ENCODE measurements around the gene ITGAL.

DNA sequence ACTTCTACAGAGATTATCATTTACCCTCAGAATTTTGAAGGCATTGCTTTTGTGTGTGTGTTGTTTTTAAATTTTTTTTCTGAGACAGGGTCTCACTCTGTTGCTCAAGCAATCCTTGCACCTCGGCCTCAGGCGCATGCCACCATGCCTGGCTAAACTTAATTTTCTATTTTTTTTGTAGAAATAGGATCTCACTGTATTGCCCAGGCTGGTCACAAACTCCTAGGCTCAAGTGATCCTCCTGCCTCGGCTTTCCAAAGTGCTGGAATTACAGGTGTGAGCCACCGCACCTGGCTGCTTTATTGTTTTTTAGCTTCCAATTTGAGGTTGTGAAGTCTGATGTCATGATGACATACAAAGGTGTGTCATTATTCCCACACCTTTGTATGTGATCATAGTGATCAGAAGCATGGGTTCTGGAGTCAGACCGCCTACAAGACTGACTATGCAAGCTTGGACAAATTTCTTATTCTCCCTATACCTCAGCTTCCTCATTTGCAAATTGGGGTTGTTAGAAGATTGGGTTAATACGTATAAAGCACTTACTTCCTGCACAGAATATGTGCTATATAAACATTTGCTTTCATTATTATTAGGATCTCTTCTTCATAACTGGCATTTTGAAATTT lies 32.7 kb upstream of the ITGAL start:
- TF ChIP-seq SP1 (IDR thresholded peaks at IDR 0.05), result no peak
- TF ChIP-seq SP1 (CRISPR knock-in tag; IDR thresholded peaks at IDR 0.05), result no peak
- TF ChIP-seq, protein P1, sequence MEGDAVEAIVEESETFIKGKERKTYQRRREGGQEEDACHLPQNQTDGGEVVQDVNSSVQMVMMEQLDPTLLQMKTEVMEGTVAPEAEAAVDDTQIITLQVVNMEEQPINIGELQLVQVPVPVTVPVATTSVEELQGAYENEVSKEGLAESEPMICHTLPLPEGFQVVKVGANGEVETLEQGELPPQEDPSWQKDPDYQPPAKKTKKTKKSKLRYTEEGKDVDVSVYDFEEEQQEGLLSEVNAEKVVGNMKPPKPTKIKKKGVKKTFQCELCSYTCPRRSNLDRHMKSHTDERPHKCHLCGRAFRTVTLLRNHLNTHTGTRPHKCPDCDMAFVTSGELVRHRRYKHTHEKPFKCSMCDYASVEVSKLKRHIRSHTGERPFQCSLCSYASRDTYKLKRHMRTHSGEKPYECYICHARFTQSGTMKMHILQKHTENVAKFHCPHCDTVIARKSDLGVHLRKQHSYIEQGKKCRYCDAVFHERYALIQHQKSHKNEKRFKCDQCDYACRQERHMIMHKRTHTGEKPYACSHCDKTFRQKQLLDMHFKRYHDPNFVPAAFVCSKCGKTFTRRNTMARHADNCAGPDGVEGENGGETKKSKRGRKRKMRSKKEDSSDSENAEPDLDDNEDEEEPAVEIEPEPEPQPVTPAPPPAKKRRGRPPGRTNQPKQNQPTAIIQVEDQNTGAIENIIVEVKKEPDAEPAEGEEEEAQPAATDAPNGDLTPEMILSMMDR (CRISPR knock-in tag; IDR thresholded peaks at IDR 0.05), result no peak
- no peak for TF ChIP-seq FOSL2 (CRISPR knock-in tag; IDR thresholded peaks at IDR 0.05)
- TF ChIP-seq, protein P2, sequence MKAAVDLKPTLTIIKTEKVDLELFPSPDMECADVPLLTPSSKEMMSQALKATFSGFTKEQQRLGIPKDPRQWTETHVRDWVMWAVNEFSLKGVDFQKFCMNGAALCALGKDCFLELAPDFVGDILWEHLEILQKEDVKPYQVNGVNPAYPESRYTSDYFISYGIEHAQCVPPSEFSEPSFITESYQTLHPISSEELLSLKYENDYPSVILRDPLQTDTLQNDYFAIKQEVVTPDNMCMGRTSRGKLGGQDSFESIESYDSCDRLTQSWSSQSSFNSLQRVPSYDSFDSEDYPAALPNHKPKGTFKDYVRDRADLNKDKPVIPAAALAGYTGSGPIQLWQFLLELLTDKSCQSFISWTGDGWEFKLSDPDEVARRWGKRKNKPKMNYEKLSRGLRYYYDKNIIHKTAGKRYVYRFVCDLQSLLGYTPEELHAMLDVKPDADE (CRISPR knock-in tag; IDR thresholded peaks at IDR 0.05), result no peak
